ENCODE measurements around the gene DCUN1D1. TPM values are rescaled to one million over a fixed set of nuclear protein-coding genes. Genes with fewer than 3 reads are reported as not detected.

The DCUN1D1 gene
- total and polyA plus RNA-seq, 2 experiments from 2014 or later, result 29.5 to 53.5 TPM

- ATAC-seq (no peak), DNase-seq (ENCODE audit: low spot score) (no peak)
- peaks cover 16% of the 10 kb centered on the region; the same call in 1 of the 2 replicates for H3K4me1 ChIP-seq (ENCODE audit: insufficient read depth)
- TF ChIP-seq ZNF331 (CRISPR knock-in tag; IDR thresholded peaks at IDR 0.05; ENCODE audit: low read depth) (no peak), ZNF114 (CRISPR knock-in tag; IDR thresholded peaks at IDR 0.05) (no peak)
- TF ChIP-seq, protein P1, sequence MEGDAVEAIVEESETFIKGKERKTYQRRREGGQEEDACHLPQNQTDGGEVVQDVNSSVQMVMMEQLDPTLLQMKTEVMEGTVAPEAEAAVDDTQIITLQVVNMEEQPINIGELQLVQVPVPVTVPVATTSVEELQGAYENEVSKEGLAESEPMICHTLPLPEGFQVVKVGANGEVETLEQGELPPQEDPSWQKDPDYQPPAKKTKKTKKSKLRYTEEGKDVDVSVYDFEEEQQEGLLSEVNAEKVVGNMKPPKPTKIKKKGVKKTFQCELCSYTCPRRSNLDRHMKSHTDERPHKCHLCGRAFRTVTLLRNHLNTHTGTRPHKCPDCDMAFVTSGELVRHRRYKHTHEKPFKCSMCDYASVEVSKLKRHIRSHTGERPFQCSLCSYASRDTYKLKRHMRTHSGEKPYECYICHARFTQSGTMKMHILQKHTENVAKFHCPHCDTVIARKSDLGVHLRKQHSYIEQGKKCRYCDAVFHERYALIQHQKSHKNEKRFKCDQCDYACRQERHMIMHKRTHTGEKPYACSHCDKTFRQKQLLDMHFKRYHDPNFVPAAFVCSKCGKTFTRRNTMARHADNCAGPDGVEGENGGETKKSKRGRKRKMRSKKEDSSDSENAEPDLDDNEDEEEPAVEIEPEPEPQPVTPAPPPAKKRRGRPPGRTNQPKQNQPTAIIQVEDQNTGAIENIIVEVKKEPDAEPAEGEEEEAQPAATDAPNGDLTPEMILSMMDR (conservative IDR thresholded peaks at IDR 0.05; ENCODE audit: low read depth in 2 of 2), result no peak
- no peak overlapping the region for H3K27ac ChIP-seq (ENCODE audit: low read depth)
- peaks cover 59% of the 10 kb centered on the region for H3K79me2 ChIP-seq (replicated peaks; ENCODE audit: insufficient read depth)
- H2AFZ ChIP-seq, result no peak overlapping the region
- H3K36me3 ChIP-seq (ENCODE audit: insufficient read depth), result no peaks in the 10 kb centered on the region
- Mint-ChIP-seq H3K4me1 (peaks cover 32% of the 10 kb centered on the region), H3K27ac (no peak overlapping the region), H3K9me3 (no peaks in the 10 kb centered on the region), H3K4me3 (no peak overlapping the region), H3K36me3 (ENCODE audit: low read depth) (peaks cover 8% of the 10 kb centered on the region; the same call in 1 of the 3 replicates), H3K27me3 (ENCODE audit: insufficient read depth, low read depth, poor library complexity) (peaks cover 1% of the 10 kb centered on the region)
- H3K27me3 ChIP-seq (ENCODE audit: insufficient read depth), result no peaks in the 10 kb centered on the region
- H4K20me1 ChIP-seq (replicated peaks; ENCODE audit: insufficient read depth), result no peaks in the 10 kb centered on the region; the same call in 1 of the 2 replicates
- no peak overlapping the region for H3K4me3 ChIP-seq
- H3F3A ChIP-seq (replicated peaks; ENCODE audit: low read depth), result no peaks in the 10 kb centered on the region
- H3K9me2 ChIP-seq (ENCODE audit: insufficient read depth), result no peaks in the 10 kb centered on the region
- H3K4me2 ChIP-seq, result no peak overlapping the region
Measured at GRCh38 chr3:182964179-182964578, 16.2 kb downstream of the DCUN1D1 start.

DNA sequence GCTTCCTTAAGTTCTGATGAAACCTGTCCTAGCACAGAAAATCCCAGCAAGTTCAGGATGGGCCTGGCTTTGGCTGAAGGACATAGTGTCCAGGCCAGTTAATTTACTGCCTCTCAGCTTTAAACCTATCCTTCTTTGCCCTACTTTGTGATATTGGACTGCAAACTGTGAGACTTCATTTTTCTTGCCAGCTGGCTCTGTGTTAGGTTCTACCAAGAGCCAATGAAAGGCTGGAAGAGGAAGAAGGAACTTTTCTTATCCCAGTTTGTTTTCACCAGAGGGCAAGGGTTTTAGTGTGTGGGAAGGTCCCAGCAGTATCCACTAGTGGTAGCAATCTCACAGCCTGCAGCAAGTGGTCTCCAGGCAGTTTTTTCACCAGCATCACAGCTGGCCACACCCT, 18.2 kb downstream of the DCUN1D1 start:
- Mint-ChIP-seq H3K27ac (0 out of 2 replicates have a peak overlapping the region, but pooled peaks have one; percentile 37), H3K36me3 (ENCODE audit: low read depth) (peaks cover 21% of the 10 kb centered on the region), H3K9me3 (no peaks in the 10 kb centered on the region), H3K4me3 (no peak overlapping the region), H3K27me3 (ENCODE audit: insufficient read depth, low read depth, poor library complexity) (no peaks in the 10 kb centered on the region), H3K4me1 (peaks cover 27% of the 10 kb centered on the region)
- H3K27ac ChIP-seq (ENCODE audit: low read depth), result peak overlapping the region; percentile 13; the same call in 1 of the 2 replicates
- no peaks in the 10 kb centered on the region for H3F3A ChIP-seq (replicated peaks; ENCODE audit: low read depth)
- H3K36me3 ChIP-seq (ENCODE audit: insufficient read depth), result no peaks in the 10 kb centered on the region; the same call in 1 of the 2 replicates
- no peak overlapping the region for H3K4me3 ChIP-seq
- H3K27me3 ChIP-seq (ENCODE audit: insufficient read depth), result no peaks in the 10 kb centered on the region
- H3K4me1 ChIP-seq (ENCODE audit: insufficient read depth), result peaks cover 13% of the 10 kb centered on the region; the same call in 1 of the 2 replicates
- H3K9me2 ChIP-seq (ENCODE audit: insufficient read depth), result no peaks in the 10 kb centered on the region
- ATAC-seq, result no peak
- no peak for DNase-seq (ENCODE audit: low spot score)
- H3K4me2 ChIP-seq, result no peak overlapping the region
- peaks cover 45% of the 10 kb centered on the region for H3K79me2 ChIP-seq (replicated peaks; ENCODE audit: insufficient read depth)
- H2AFZ ChIP-seq, result no peak overlapping the region
- TF ChIP-seq, protein P1 (conservative IDR thresholded peaks at IDR 0.05; ENCODE audit: low read depth in 2 of 2), result no peak
- TF ChIP-seq POLR2AphosphoS5 (IDR thresholded peaks at IDR 0.05; ENCODE audit: low read depth) (no peak), JUNB (IDR thresholded peaks at IDR 0.05; ENCODE audit: unreplicated experiment) (no peak), ZNF331 (CRISPR knock-in tag; IDR thresholded peaks at IDR 0.05; ENCODE audit: low read depth) (no peak), REST (IDR thresholded peaks at IDR 0.05; ENCODE audit: unreplicated experiment) (no peak), STAT1 (IDR thresholded peaks at IDR 0.05; ENCODE audit: unreplicated experiment) (no peak), CREB1 (CRISPR knock-in tag; IDR thresholded peaks at IDR 0.05; ENCODE audit: low read depth) (no peak)
- H4K20me1 ChIP-seq (replicated peaks; ENCODE audit: insufficient read depth), result no peaks in the 10 kb centered on the region
